HS-5 (cell line): ENCODE data around the gene ZDHHC23.
A peak's percentile ranks its signal among the peaks of the same experiment; 100 is the strongest.

Experiments used
- DNase-seq: peaks from one replicate; pipeline ENCODE4 v3.0.0-alpha.2; 2012; ENCODE audit warnings: low read depth

The ZDHHC23 gene, protein sequence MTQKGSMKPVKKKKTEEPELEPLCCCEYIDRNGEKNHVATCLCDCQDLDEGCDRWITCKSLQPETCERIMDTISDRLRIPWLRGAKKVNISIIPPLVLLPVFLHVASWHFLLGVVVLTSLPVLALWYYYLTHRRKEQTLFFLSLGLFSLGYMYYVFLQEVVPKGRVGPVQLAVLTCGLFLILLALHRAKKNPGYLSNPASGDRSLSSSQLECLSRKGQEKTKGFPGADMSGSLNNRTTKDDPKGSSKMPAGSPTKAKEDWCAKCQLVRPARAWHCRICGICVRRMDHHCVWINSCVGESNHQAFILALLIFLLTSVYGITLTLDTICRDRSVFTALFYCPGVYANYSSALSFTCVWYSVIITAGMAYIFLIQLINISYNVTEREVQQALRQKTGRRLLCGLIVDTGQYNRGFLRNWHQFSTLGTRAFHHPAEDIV

DNA sequence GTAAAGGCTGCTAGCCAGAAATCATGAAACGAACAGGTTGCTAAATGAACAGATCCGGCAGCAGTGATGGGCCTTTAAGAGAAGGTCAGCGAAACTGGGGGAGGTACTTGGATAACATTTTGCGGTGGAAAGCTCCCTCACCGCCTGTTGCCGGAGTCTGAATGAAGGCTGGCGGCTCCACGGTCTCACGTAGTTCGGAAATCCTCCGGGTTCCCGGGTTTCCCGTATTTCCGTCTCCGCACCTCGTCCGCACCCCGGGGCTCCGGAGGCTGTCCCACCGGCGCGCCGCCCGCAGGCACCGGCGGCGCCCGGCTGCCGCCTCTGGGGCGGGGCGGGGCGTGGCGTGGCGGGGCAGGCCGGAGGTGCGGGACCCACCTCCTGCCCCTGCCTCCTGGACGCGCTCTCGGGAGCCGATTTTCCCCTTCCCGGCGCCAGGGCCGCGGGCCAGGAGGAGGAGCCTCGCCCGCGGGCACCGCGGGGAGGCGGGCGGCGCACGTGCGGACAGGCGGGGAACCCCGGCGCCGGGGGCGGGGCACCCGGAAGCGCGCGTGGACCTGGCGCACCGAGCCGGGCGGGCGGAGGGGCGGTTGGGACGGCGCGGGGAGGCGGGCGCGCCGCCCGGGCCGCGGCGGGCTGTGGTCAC, at the start of gene ZDHHC23:
TSS of gene ZDHHC23 (plus strand) at position 642 of the 643 bp plus-strand sequence. CDS start 790 bp downstream, outside the sequence.
- peak; percentile 32 for DNase-seq

DNA sequence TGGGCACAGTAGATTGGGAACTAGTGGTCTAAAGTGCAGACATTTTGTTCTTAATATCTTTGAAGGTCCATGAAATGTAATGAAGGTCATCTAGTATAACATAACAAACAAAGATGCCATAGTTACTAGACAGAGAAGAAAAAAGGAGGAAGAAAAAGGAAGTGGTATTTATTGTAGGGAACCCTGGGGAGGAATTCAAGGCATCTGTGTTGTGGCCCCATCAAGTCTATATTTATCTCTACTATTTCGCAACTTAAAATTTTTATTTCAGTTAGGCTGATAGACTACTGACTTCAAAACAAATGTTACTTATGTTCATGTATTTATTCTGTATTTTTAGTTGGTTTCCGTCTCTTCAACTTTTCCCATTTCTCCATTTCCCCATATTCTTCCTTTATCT, 48.9 kb upstream of the ZDHHC23 start:
- DNase-seq: no peak

DNA sequence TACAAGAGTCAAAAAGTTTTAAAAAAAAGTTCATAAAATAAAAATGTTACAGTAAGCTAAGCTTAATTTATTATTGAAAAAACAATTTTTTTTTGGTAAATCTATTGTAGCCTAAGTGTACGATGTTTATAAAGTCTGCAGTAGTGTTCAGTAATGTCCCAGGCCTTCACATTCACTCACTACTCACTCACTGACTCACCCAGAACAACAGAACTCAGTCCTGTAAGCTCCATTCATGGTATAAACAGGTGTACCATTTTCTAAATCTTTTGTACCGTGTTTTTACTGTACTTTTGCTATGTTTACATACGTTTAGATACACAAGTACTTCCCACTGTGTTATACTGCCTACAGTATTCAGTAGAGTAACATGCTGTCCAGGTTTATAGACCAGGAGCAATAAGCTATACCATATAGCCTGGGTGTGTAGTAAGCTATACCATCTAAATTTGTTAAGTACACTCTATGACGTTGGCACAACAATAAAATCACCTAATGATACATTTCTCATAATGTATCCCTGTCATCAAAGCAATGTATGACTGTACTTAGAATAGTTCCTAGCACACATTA, 41.2 kb upstream of the ZDHHC23 start:
- no peak for DNase-seq

DNA sequence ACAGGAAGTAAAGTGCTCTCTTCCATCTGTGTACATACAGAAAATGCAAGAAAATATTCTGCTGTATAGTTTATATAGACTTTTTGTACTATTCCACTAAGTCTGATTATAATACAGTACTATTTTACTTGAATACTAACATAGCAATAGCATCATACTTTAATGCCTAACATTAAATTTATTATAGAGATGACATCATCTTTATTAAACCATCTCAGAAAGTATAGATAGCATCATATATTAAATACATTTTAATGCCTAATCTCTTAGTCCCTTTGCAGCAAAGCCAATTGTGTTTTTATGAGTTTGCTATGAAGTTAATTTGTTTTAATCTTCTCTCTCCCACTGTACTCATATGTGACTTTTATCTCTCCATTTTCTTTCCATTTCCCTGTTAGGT, 39.7 kb upstream of the ZDHHC23 start:
- DNase-seq: no peak

DNA sequence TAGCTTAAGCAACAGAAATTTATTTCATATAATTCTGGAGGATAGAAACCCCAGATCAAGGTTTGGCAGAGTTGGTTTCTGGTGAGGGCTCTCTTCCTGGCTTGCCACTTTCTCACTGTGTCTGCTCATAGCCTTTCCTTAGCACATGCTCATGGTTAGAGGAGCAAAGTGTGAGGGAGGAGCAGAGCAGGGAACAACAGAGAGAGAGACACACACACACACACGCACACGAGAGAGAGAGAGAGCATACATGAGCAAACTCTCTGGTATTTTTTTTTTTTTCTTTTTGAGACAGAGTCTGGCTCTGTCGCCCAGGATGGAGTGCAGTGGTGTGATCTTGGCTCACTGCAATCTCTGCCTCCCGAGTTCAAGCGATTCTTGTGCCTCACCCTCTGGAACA, 36.8 kb upstream of the ZDHHC23 start:
- DNase-seq: no peak

DNA sequence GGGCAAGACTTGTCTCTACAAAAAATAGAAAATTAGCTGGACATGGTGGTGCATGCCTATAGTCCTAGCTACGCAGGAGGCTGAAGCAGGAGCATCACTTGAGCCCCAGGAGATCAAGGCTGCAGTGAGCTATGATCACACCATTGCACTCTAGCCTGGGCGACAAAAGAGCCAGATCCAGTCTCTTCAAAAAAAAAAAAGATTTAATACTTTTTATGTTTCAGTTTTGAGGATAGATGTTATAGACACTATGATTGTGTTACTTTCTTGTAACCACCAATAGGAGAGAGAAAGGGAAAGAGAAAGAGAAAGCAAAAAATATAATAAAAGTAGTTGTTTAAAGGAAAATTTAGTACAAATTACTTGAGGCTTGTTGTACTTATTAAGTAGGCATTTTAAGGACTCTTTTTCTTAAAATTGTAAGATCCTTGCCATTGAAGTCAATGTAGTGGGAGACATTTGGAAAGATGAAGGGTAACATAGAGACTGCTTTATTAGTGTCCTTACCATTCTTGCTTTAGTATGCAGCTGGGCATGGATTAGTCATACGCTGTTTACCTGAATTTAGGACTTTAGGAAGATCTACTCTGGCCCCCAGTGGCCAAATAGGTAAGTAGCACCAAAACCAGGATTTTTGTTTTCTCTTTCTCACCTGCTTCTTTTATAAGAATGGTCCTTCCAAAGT, 35.1 kb upstream of the ZDHHC23 start:
- peak; percentile 42 for DNase-seq

DNA sequence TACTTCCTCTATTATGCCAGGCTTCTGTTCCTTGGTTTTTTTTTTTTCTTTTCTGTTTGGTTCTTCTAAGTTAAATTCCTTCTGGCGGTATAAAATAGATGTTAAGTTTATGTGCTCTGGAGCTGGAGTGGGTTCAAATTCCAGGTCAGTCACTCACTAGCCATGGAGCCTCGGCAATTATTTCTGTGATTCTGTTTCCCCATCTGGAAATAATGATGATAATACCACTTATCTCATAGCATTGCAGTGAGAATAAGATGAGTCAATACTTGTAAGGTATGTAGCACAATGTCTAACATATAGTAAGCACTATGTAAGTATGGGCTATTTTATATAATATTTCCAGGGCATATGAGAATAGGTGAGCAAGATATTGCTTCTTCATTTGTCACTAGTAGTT, 33.2 kb upstream of the ZDHHC23 start:
- DNase-seq: peak; percentile 84

DNA sequence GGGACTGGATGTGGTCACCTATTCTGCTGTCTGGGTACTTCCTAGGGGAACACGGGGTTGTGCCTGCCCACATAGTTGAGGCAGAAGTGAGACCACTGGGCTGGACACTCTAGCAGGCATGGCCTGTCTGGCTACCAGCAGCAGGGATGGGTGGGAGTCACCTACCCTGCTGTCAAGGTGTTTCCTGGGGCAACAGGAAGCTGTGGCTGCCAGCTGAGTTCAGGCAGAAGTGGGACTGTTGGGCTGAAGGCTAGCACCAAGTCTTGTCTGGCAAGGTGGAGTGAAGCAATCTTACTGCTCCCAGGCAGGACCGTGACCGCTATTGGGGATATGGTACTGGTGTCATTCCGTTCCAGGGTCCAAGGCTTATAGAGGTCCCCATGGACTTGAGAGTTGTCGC, 20.3 kb upstream of the ZDHHC23 start:
- DNase-seq: no peak

DNA sequence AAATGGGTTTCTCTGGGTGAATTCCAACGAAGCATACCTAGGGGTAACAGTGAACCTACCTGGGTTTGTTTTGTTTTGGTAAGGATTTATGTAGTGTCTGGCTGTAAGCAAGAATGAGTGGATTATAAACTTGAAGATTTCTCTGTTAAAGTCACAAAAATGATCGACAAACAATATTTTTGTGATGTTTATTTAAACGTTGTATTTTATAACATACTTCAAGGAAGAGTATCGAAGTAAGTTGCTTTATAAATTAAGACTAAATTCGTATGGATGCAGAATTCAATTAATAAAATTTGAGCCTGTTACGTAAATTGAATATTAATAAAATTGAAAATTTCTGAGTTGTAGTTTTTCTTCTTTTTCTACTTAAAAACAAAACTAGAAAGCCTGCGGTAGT, 982 bp upstream of the ZDHHC23 start:
- no peak for DNase-seq

DNA sequence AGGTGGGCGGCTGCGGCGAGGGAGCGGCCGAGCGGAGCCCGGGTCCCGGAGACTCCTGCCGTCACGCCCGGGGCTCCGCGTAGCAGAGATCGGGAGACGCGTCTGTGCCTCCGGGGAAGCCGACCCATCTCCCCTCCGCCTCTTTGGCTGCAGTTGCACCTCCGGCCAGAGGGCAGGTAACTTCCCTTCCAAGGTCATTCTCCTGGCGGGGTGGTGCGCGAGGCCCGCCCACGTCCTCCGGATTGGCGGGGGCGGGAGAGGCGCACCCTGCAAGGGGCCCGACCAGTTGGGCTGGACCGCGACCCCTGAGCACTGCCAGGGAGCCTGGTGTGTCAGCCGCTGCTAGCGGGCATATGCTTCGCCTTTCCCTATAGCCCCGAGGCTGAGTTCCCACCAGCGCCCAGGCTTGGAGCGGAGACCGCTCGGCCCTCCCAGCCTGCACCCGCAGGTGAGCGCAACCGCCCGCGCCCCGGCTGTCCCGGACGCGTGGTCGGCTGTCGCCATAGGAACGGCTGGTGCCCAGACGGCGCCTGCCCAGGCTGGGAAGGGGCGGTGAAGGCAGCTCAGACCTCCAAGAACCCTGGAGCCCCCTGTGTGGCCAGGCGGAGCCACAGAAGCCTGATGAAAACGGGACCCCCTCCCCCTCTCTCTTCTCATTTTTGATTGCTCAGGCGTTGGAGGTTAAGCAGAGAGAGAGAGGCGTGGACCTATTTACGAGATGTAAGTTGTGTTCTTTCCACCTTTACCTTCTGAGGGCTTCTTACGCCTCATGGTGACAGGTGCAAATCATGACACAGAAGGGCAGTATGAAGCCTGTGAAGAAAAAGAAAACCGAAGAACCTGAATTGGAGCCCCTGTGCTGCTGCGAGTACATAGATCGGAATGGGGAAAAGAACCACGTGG, 453 bp downstream of the ZDHHC23 start:
- DNase-seq: no peak

DNA sequence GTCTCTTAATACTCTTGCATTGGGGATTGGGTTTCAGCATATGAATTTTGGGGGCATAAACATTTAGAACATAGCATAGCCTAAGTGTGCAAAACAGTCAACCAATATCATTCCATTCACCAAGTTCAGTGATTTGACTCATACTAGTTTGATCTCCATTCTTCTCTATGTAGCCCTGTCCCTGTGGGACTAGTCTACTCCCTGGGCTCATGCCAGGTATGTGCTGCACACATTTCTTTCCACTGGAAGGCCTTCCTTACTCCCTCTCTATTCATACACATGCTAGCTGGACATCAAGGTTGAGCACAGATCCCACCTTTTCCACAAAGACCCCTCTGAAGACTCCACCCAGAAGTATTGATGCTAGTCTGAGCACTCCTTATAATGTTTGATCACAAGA, 5.1 kb downstream of the ZDHHC23 start:
- DNase-seq: no peak

DNA sequence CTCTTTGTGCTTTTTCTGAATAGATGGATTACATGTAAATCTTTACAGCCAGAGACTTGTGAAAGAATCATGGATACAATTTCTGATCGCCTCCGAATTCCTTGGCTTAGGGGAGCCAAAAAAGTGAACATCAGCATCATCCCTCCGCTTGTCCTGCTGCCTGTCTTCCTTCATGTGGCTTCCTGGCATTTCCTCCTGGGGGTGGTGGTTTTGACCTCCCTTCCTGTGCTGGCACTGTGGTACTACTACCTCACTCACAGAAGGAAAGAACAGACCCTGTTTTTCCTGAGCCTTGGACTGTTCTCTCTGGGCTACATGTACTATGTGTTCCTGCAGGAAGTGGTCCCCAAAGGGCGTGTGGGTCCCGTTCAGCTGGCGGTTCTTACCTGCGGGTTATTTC, 5.9 kb downstream of the ZDHHC23 start:
- no peak for DNase-seq

DNA sequence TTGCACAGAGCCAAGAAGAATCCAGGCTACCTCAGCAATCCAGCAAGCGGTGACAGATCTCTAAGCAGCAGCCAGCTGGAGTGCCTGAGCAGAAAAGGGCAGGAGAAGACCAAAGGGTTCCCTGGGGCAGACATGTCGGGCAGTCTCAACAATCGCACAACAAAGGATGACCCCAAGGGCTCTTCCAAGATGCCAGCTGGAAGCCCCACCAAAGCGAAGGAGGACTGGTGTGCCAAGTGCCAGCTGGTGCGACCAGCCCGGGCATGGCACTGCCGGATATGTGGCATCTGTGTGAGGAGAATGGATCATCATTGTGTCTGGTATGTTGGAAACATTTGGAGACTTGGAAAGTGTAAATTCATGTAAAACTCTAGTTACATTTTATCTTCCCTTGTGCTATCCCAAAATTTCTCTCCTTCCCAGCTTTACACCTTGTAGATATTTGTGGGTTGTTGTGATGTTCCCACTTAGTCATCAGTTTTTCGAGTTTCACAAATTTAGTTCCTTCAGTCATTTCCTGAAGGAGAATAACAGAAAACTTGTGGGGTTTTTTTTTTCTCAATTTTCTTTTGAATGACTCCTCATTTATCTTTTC, 6.4 kb downstream of the ZDHHC23 start:
- no peak for DNase-seq

DNA sequence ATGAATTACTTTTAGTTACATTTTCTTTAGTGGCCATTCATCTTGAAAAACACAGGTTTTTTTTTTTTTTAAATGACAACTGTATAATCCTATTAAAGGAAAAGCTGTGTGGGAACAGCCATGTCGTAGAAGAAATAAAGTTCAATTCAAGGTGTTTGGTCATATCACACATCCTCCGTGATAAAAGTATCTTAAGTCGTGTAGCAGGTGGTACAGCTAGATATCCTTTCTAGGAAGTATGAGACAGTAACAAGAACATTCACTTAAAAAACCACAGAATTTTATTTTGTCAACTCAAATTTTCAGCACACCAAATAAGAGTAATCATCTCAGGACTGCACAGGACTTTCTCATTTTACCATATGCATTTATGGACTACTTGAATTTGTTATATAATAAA, 16.1 kb downstream of the ZDHHC23 start:
- no peak for DNase-seq

DNA sequence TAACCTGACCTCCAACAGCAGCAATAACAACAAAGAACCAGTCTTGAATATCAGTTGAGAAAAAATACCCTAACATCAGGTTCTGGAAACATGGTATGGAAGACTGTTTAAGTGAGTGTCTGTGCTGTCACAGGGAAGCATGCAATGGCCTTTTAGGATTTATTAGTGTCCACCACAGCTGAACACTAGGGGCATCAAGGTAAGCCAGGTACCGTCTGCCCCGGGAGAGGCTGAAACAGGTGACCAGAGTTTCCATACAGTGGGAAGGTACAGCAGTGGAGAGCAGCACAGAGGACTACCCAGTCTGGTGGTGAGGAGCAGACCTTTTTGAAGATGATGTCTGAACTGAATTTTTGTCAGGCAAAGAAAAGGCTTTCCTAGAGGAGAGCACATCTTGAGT, 18.4 kb downstream of the ZDHHC23 start:
- no peak for DNase-seq

DNA sequence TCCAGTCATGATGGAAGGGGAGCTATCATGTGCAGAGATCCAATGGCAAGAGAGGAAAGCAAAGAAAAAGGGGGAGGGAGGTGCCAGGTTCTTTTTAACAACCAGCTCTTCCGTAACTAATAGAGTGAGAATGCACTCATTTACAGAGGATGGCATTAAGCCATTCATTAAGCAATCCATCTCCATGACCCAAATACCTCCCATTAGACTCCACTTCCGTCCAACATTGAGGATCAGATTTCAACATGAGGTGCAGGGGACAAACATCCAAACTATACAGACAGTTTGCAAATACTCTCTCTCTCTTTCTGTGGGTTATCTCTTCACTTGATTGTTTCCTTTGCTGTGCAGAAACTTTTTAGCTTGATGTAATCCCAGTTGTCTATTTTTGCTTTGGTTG, 21.2 kb downstream of the ZDHHC23 start:
- no peak for DNase-seq

DNA sequence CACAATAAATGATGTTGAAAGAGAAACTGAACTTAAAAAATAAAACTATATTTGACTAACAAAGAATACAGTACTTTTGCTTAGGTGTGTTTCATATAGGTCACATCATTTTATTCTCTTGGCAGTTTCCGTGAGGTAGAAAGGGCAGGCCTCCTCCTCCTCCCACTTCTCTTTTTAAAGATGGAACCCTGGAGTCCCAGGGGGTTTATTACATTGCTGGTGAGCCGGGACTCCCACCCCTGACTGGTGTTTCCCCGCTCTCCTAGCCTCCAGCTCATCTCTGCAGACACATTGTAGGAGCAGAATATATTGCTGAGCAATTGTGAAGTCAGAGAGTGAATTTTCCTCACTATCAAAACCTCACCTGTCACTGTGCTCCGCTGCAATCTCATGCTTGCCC, 30.0 kb downstream of the ZDHHC23 start:
- DNase-seq: no peak

DNA sequence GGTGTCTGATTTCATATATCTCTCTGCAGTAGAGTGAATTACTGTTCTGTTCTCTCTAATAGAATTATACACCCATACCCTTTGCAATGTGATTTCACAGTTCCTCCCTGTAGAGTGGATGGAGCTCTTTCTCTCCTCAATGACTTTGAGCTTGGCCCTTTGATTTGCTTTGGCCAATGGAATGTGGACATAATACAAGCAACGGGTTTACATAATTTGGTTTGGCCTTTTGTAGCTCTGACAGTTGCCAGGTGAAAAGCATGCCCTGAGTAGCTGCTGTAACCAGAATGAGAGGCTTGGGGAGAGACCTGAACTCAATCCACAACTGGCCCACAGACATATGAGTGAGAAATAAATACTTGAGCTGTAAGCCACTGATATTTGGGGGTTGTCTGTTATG, 32.1 kb downstream of the ZDHHC23 start:
- no peak for DNase-seq

DNA sequence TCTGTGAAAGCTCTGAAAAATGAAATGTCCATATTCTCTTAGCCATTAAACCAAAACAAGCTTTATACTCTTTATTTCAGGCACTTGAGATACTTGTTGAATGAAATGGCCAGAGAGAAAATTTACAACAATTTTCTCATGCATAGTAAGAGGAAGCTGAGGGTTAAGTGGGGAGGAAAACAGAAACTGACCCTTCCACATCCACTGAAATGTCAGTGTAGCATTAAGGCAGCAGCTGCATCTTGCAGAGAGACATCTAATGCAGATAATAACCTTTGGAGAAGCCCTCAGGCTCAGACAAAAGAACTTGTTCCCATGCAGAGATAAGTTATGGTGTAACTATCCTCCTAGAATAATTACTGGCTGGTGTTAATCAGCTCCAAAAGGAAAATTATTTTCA, 34.0 kb downstream of the ZDHHC23 start:
- no peak for DNase-seq

DNA sequence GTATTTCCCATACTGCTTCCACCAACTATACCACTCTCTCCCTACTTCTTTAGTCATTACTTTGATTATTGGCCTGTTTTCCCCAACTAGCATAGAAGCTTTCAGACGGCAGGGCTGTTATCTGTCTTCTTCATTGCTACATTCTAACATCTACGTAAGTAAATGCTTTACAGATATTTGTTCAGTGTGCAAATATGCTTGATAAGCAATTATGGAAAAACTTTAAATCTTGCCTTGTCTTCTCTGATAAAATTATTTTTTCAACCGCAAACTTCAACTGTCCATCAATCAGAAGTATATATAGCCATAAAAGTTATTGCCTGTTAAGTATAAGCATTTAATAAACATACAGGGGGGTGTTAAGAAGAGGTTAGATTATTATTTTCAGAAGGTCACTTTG, 35.7 kb downstream of the ZDHHC23 start:
- no peak for DNase-seq

DNA sequence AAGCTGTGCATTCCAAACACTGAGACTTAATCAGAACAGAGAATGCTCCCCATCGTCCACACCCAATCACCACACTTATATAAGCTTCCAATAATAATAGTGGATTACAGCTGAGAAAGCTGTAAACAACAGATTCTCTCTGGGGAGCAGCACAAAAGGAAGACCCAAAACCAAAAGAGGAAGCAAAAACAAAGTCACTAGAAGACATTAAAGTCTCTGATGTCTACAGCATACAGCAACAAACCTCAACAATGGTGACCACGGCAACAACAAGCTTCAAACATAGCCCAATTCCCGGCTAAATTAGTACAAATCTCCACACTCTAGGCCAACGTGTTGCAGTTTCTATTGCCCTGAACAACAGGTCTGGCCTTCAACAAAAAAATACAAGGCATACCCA, 37.7 kb downstream of the ZDHHC23 start:
- no peak for DNase-seq
